ENCODE data around the gene OR1L8. TPM values are rescaled to one million over a fixed set of nuclear protein-coding genes. Genes with fewer than 3 reads are reported as not detected.

The OR1L8 gene
- total and polyA plus RNA-seq, 9 donors = 0.09 to 0.18 (median 0.15) TPM; not detected in 2

DNA sequence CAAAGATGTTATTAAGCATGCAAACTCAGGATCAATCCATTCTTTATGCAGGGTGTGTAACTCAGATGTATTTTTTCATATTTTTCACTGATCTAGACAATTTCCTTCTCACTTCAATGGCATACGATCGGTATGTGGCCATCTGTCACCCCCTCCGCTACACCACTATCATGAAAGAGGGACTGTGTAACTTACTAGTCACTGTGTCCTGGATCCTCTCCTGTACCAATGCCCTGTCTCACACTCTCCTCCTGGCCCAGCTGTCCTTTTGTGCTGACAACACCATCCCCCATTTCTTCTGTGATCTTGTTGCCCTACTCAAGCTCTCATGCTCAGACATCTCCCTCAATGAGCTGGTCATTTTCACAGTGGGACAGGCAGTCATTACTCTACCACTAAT, 63.8 kb downstream of the OR1L8 start:
- Histone ChIP-seq H3K36me3 (ENCODE audit: control insufficient read depth, insufficient read depth, low read length) (no peaks in the 10 kb centered on the region), H3K4me1 (ENCODE audit: control insufficient read depth, insufficient read depth, low read length) (no peaks in the 10 kb centered on the region), H3K4me3 (ENCODE audit: low read length) (no peak overlapping the region), H3K27me3 (ENCODE audit: control insufficient read depth, insufficient read depth, low read length) (no peaks in the 10 kb centered on the region), H3K9me3 (replicated peaks; ENCODE audit: control insufficient read depth, low read depth, low read length) (no peaks in the 10 kb centered on the region), H3K27ac (ENCODE audit: low read length) (no peak overlapping the region)
- DNase-seq = no peak
- 87% methylated on average over 3 of the region's 3 CpGs for WGBS (ENCODE audit: insufficient coverage)

DNA sequence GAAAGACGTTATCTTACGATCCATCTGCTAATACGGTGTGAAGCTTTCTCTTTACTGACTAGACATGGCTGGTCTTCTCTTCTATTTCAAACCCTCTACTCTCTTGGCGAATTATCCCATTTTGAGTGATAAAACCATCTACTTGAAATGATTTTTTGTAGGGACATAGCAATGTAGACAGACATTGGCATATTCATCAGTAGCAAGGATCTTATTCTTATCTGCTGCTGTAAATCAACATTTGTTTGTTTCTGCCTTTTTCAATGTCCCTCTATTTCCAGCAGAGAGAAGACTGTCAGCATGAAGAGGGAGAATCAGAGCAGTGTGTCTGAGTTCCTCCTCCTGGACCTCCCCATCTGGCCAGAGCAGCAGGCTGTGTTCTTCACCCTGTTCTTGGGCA, 64.3 kb downstream of the OR1L8 start, which contains the start of gene OR1J4:
Gene OR1J4 (plus strand): TSS at position 301 of the 400 bp plus-strand sequence. CDS start 0 bp downstream, at position 301.
- Histone ChIP-seq H3K36me3 (ENCODE audit: control insufficient read depth, insufficient read depth, low read length) (no peaks in the 10 kb centered on the region), H3K9me3 (replicated peaks; ENCODE audit: control insufficient read depth, low read depth, low read length) (no peaks in the 10 kb centered on the region), H3K4me3 (ENCODE audit: low read length) (no peak within 1 kb of the TSS), H3K27me3 (ENCODE audit: control insufficient read depth, insufficient read depth, low read length) (no peaks in the 10 kb centered on the region), H3K27ac (ENCODE audit: low read length) (no peak within 1 kb of the TSS), H3K4me1 (ENCODE audit: control insufficient read depth, insufficient read depth, low read length) (no peaks in the 10 kb centered on the region)
- DNase-seq = no peak
- no CpG with 5 or more reads among the region's 4 CpGs for WGBS (ENCODE audit: insufficient coverage)

DNA sequence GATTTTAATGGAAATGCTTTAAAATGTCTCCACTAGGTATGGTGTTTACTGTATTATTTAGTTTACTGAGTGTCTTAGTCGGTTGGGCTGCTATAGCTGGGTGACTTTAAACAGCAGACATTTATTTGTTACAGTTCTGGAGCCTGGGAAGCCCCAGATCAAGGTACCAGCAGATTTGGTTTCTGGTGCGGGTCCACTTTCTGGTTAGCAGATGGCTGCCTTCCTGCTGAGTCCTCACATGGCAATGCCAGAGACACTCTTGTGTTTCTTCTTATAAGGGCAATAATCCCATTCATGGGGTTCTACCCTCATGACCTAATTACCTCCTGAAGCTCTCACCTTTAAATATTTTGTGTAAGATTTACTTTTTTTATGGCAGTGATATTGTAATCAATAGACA, 65.0 kb downstream of the OR1L8 start:
- Histone ChIP-seq H3K4me1 (ENCODE audit: control insufficient read depth, insufficient read depth, low read length) (no peaks in the 10 kb centered on the region), H3K27ac (ENCODE audit: low read length) (no peak overlapping the region), H3K9me3 (replicated peaks; ENCODE audit: control insufficient read depth, low read depth, low read length) (no peaks in the 10 kb centered on the region), H3K27me3 (ENCODE audit: control insufficient read depth, insufficient read depth, low read length) (no peaks in the 10 kb centered on the region), H3K4me3 (ENCODE audit: low read length) (no peak overlapping the region), H3K36me3 (ENCODE audit: control insufficient read depth, insufficient read depth, low read length) (no peaks in the 10 kb centered on the region)
- 52% methylated on average over 2 of the region's 2 CpGs for WGBS (ENCODE audit: insufficient coverage)
- DNase-seq = no peak

Other genes starting within 250 kb of the OR1L8 start
- 2.7 TPM for gene PTGS1, start 212.4 kb downstream of the OR1L8 start, total RNA-seq
- gene PTGS1, start 212.4 kb downstream of the OR1L8 start, polyA plus RNA-seq (ENCODE audit: insufficient read depth in 1 of 8, insufficient read length in 8 of 8, low replicate concordance in 1 of 8) = 1 to 10 TPM; 3.1 to 8.0 (median 3.7) TPM
- gene OR1J1, start 105.5 kb downstream of the OR1L8 start, total RNA-seq = not detected
- gene OR1J1, start 105.5 kb downstream of the OR1L8 start, polyA plus RNA-seq (ENCODE audit: insufficient read depth in 1 of 8, insufficient read length in 8 of 8, low replicate concordance in 1 of 8) = not detected
- not detected for gene OR1J2, start 72.6 kb downstream of the OR1L8 start, total RNA-seq
- gene OR1J2, start 72.6 kb downstream of the OR1L8 start, polyA plus RNA-seq (ENCODE audit: insufficient read depth in 1 of 8, insufficient read length in 8 of 8, low replicate concordance in 1 of 8) = not detected
- not detected for gene OR1J4, start 64.2 kb downstream of the OR1L8 start, total RNA-seq
- not detected for gene OR1J4, start 64.2 kb downstream of the OR1L8 start, polyA plus RNA-seq (ENCODE audit: insufficient read depth in 1 of 8, insufficient read length in 8 of 8, low replicate concordance in 1 of 8)
- gene OR1N1, start 56.1 kb downstream of the OR1L8 start, total RNA-seq = not detected
- gene OR1N1, start 56.1 kb downstream of the OR1L8 start, polyA plus RNA-seq (ENCODE audit: insufficient read depth in 1 of 8, insufficient read length in 8 of 8, low replicate concordance in 1 of 8) = not detected
- gene OR1N2, start 30.3 kb downstream of the OR1L8 start, total RNA-seq = not detected
- not detected for gene OR1N2, start 30.3 kb downstream of the OR1L8 start, polyA plus RNA-seq (ENCODE audit: insufficient read depth in 1 of 8, insufficient read length in 8 of 8, low replicate concordance in 1 of 8)
- not detected for gene OR1Q1, start 31.4 kb upstream of the OR1L8 start, total RNA-seq
- gene OR1Q1, start 31.4 kb upstream of the OR1L8 start, polyA plus RNA-seq (ENCODE audit: insufficient read depth in 1 of 8, insufficient read length in 8 of 8, low replicate concordance in 1 of 8) = not detected
- not detected for gene OR1B1, start 74.2 kb upstream of the OR1L8 start, total RNA-seq
- gene OR1B1, start 74.2 kb upstream of the OR1L8 start, polyA plus RNA-seq (ENCODE audit: insufficient read depth in 1 of 8, insufficient read length in 8 of 8, low replicate concordance in 1 of 8) = not detected
- gene OR1L1, start 78.3 kb upstream of the OR1L8 start, total RNA-seq = not detected
- not detected for gene OR1L1, start 78.3 kb upstream of the OR1L8 start, polyA plus RNA-seq (ENCODE audit: insufficient read depth in 1 of 8, insufficient read length in 8 of 8, low replicate concordance in 1 of 8)
- gene OR1L3, start 91.7 kb upstream of the OR1L8 start, total RNA-seq = not detected
- gene OR1L3, start 91.7 kb upstream of the OR1L8 start, polyA plus RNA-seq (ENCODE audit: insufficient read depth in 1 of 8, insufficient read length in 8 of 8, low replicate concordance in 1 of 8) = not detected
- gene OR1L4, start 140.6 kb upstream of the OR1L8 start, total RNA-seq = not detected
- not detected for gene OR1L4, start 140.6 kb upstream of the OR1L8 start, polyA plus RNA-seq (ENCODE audit: insufficient read depth in 1 of 8, insufficient read length in 8 of 8, low replicate concordance in 1 of 8)
- not detected for gene OR1L6, start 158.9 kb upstream of the OR1L8 start, total RNA-seq
- gene OR1L6, start 158.9 kb upstream of the OR1L8 start, polyA plus RNA-seq (ENCODE audit: insufficient read depth in 1 of 8, insufficient read length in 8 of 8, low replicate concordance in 1 of 8) = not detected
- gene OR5C1, start 205.5 kb upstream of the OR1L8 start, total RNA-seq = not detected
- gene OR5C1, start 205.5 kb upstream of the OR1L8 start, polyA plus RNA-seq (ENCODE audit: insufficient read depth in 1 of 8, insufficient read length in 8 of 8, low replicate concordance in 1 of 8) = not detected
- gene OR1K1, start 216.7 kb upstream of the OR1L8 start, total RNA-seq = not detected
- not detected for gene OR1K1, start 216.7 kb upstream of the OR1L8 start, polyA plus RNA-seq (ENCODE audit: insufficient read depth in 1 of 8, insufficient read length in 8 of 8, low replicate concordance in 1 of 8)
- gene PDCL, start 245.2 kb upstream of the OR1L8 start, total RNA-seq = 18.0 TPM
- 10 to 100 TPM; 15.2 to 24.2 (median 18.5) TPM for gene PDCL, start 245.2 kb upstream of the OR1L8 start, polyA plus RNA-seq (ENCODE audit: insufficient read depth in 1 of 8, insufficient read length in 8 of 8, low replicate concordance in 1 of 8)